ENCODE measurements around the gene ACSL1.

DNA sequence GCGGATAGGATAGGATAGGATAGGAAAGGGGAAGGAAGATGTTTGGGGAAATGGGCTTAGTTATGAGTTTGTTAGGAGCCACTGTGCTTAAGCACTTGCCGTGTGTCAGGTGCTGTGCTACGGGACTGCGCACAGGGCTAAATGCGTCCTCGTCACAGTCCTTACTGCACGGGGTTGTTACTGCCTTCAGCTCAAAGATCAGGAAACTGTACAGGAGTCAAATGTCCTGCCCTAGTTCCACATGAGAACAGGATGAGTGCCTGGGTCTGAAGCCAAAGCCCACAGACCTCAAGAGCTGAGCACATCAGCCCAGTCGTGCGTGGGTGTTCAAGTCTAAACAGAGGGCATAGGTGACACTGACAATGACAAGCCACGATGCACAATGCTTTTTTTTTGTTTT, 15.0 kb downstream of the ACSL1 start:
- TF ChIP-seq CTCF (IDR thresholded peaks at IDR 0.05) (no peak), POLR2AphosphoS5 (IDR thresholded peaks at IDR 0.05) (no peak), EP300 (IDR thresholded peaks at IDR 0.05) (no peak), POLR2A (IDR thresholded peaks at IDR 0.05) (no peak)
